Measurements from ENCODE around the gene B3GLCT.
"Not testable (repeated sequence)": the region's sequence is repeated elsewhere in the genome, so short reads cannot be mapped to it uniquely, and the experiment has no call there.

B3GLCT gene

GRCh38 chr13:31331068-31331467 is 131.3 kb downstream of the B3GLCT start:
- FAIRE-seq (no peak), DNase-seq (ENCODE audit: insufficient read length) (no peak)
- no peak for TF ChIP-seq POLR2AphosphoS5 (IDR thresholded peaks at IDR 0.05; ENCODE audit: low read depth, low read length)

- TF ChIP-seq POLR2AphosphoS5 (IDR thresholded peaks at IDR 0.05; ENCODE audit: low read depth, low read length) (no peak), TAF1 (IDR thresholded peaks at IDR 0.05; ENCODE audit: borderline replicate concordance, low read depth, low read length) (no peak), POLR2A (IDR thresholded peaks at IDR 0.05; ENCODE audit: low read depth, low read length) (no peak)
- no peak for DNase-seq (ENCODE audit: insufficient read length)
- no peak for FAIRE-seq
Observed at GRCh38 chr13:31334547-31334946, 134.8 kb downstream of the B3GLCT start.

- TF ChIP-seq POLR2AphosphoS5 (IDR thresholded peaks at IDR 0.05; ENCODE audit: low read depth, low read length) = no peak
- TF ChIP-seq TAF1 (IDR thresholded peaks at IDR 0.05; ENCODE audit: borderline replicate concordance, low read depth, low read length) = no peak
- no peak for TF ChIP-seq POLR2A (IDR thresholded peaks at IDR 0.05; ENCODE audit: low read depth, low read length)
- FAIRE-seq = no peak
- no peak for DNase-seq (ENCODE audit: insufficient read length)
Observed at GRCh38 chr13:31334994-31335557, 135.3 kb downstream of the B3GLCT start.

- FAIRE-seq; DNase-seq (ENCODE audit: insufficient read length): not testable (repeated sequence)
Observed at GRCh38 chr13:31339616-31340015, 139.8 kb downstream of the B3GLCT start.

- DNase-seq (ENCODE audit: insufficient read length); FAIRE-seq: not testable (repeated sequence)
Observed at GRCh38 chr13:31340848-31341247, 141.1 kb downstream of the B3GLCT start.

GRCh38 chr13:31346891-31347290 is 147.1 kb downstream of the B3GLCT start:
- no peak for TF ChIP-seq TAF1 (IDR thresholded peaks at IDR 0.05; ENCODE audit: borderline replicate concordance, low read depth, low read length)
- TF ChIP-seq POLR2A (IDR thresholded peaks at IDR 0.05; ENCODE audit: low read depth, low read length) = no peak
- TF ChIP-seq POLR2AphosphoS5 (IDR thresholded peaks at IDR 0.05; ENCODE audit: low read depth, low read length) = no peak
- DNase-seq (ENCODE audit: insufficient read length) = no peak
- FAIRE-seq = no peak

- FAIRE-seq = no peak
- TF ChIP-seq TAF1 (IDR thresholded peaks at IDR 0.05; ENCODE audit: borderline replicate concordance, low read depth, low read length) = no peak
- no peak for TF ChIP-seq POLR2AphosphoS5 (IDR thresholded peaks at IDR 0.05; ENCODE audit: low read depth, low read length)
Observed at GRCh38 chr13:31349156-31349555, 149.4 kb downstream of the B3GLCT start.

GRCh38 chr13:31350560-31350959 is 150.8 kb downstream of the B3GLCT start:
- no peak for DNase-seq (ENCODE audit: insufficient read length)
- no peak for FAIRE-seq
- TF ChIP-seq TAF1 (IDR thresholded peaks at IDR 0.05; ENCODE audit: borderline replicate concordance, low read depth, low read length) = no peak
- TF ChIP-seq POLR2AphosphoS5 (IDR thresholded peaks at IDR 0.05; ENCODE audit: low read depth, low read length) = no peak
- no peak for TF ChIP-seq POLR2A (IDR thresholded peaks at IDR 0.05; ENCODE audit: low read depth, low read length)

More at GRCh38 chr13:31349156-31349555, 149.4 kb downstream of the B3GLCT start:
- DNase-seq (ENCODE audit: insufficient read length) = no peak

- DNase-seq (ENCODE audit: insufficient read length) (no peak), FAIRE-seq (no peak)
- TF ChIP-seq POLR2A (IDR thresholded peaks at IDR 0.05; ENCODE audit: low read depth, low read length) = no peak
- no peak for TF ChIP-seq POLR2AphosphoS5 (IDR thresholded peaks at IDR 0.05; ENCODE audit: low read depth, low read length)
- no peak for TF ChIP-seq TAF1 (IDR thresholded peaks at IDR 0.05; ENCODE audit: borderline replicate concordance, low read depth, low read length)
Observed at GRCh38 chr13:31351376-31351775, 151.6 kb downstream of the B3GLCT start.

- TF ChIP-seq POLR2A (IDR thresholded peaks at IDR 0.05; ENCODE audit: low read depth, low read length) (no peak), POLR2AphosphoS5 (IDR thresholded peaks at IDR 0.05; ENCODE audit: low read depth, low read length) (no peak), TAF1 (IDR thresholded peaks at IDR 0.05; ENCODE audit: borderline replicate concordance, low read depth, low read length) (no peak)
- DNase-seq (ENCODE audit: insufficient read length) = no peak
- no peak for FAIRE-seq
Observed at GRCh38 chr13:31352467-31352866, 152.7 kb downstream of the B3GLCT start.

- no peak for FAIRE-seq
- DNase-seq (ENCODE audit: insufficient read length) = no peak
Observed at GRCh38 chr13:31355001-31355400, 155.2 kb downstream of the B3GLCT start.

GRCh38 chr13:31356991-31357390 is 157.2 kb downstream of the B3GLCT start:
- DNase-seq (ENCODE audit: insufficient read length) = no peak
- no peak for FAIRE-seq
- TF ChIP-seq POLR2A (IDR thresholded peaks at IDR 0.05; ENCODE audit: low read depth, low read length) (no peak), TAF1 (IDR thresholded peaks at IDR 0.05; ENCODE audit: borderline replicate concordance, low read depth, low read length) (no peak), POLR2AphosphoS5 (IDR thresholded peaks at IDR 0.05; ENCODE audit: low read depth, low read length) (no peak)

More at GRCh38 chr13:31355001-31355400, 155.2 kb downstream of the B3GLCT start:
- no peak for TF ChIP-seq POLR2AphosphoS5 (IDR thresholded peaks at IDR 0.05; ENCODE audit: low read depth, low read length)
- TF ChIP-seq POLR2A (IDR thresholded peaks at IDR 0.05; ENCODE audit: low read depth, low read length) = no peak
- no peak for TF ChIP-seq TAF1 (IDR thresholded peaks at IDR 0.05; ENCODE audit: borderline replicate concordance, low read depth, low read length)

GRCh38 chr13:31357581-31357980 is 157.8 kb downstream of the B3GLCT start:
- FAIRE-seq = no peak
- no peak for DNase-seq (ENCODE audit: insufficient read length)
- no peak for TF ChIP-seq POLR2AphosphoS5 (IDR thresholded peaks at IDR 0.05; ENCODE audit: low read depth, low read length)
- TF ChIP-seq TAF1 (IDR thresholded peaks at IDR 0.05; ENCODE audit: borderline replicate concordance, low read depth, low read length) = no peak
- TF ChIP-seq POLR2A (IDR thresholded peaks at IDR 0.05; ENCODE audit: low read depth, low read length) = no peak
